AG08396 (cell line): ENCODE data around the gene ATP5F1D.
A peak's percentile ranks its signal among the peaks of the same experiment; 100 is the strongest.

Source experiments
- DNase-seq: peaks from one replicate; pipeline ENCODE4 v3.0.0; 2012; ENCODE audit warnings: low spot score, mixed read lengths

ATP5F1D gene

DNA sequence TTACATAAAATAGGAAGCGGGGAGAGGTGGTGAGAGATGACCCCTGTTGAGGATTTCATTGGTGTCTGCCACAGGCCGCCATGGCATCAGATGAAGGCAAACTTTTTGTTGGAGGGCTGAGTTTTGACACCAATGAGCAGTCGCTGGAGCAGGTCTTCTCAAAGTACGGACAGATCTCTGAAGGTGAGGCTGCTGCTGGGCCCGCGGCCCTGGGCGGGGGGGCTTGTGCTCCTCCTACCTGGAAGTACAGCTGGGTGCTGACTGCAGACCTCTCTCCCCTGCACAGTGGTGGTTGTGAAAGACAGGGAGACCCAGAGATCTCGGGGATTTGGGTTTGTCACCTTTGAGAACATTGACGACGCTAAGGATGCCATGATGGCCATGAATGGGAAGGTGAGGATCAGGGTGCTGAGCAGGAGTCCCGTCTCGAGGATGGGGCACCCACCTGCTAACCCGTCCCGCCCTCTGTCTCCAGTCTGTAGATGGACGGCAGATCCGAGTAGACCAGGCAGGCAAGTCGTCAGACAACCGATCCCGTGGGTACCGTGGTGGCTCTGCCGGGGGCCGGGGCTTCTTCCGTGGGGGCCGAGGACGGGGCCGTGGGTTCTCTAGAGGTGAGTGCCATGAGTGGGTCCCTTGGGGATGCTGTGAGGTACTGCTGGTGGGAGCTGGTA lies 29.4 kb downstream of the ATP5F1D start:
- no peak for DNase-seq

DNA sequence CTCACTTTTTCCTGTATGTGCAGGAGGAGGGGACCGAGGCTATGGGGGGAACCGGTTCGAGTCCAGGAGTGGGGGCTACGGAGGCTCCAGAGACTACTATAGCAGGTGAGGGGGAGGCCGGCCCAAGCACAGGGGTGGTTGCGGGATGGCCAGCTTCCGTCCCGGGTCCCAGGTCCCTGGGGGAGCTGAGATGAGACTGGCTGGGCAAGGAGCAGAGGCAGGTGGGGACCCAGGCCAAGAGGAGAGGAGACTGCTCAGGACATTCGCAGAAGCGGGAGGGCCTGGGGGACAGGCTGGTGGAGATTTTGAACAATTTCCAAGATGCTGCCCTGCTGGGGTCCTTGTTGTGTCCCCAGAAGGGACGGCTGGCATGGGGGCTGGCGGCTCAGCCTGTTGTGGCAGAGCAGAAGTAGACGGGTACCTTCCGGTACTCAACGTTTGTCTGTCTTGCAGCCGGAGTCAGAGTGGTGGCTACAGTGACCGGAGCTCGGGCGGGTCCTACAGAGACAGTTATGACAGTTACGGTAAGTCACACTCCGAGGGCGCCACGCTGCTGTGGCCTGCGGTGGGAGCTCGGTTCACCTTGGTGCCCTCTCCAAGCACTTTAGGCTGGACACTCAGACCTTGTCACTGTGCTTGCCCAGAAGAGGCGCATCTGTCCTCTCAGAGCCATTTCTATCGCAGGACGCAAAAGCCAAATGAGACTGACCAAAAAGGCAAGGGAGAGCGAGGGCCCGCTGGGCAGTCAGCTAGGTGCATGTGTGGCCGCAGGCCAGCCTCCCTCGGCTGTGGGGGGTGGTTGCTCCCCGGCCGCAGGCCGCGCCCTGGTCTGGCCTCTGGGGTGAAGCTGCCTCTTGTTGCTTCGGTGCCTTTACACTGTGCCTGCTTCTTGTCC lies 30.2 kb downstream of the ATP5F1D start:
- no peak for DNase-seq

DNA sequence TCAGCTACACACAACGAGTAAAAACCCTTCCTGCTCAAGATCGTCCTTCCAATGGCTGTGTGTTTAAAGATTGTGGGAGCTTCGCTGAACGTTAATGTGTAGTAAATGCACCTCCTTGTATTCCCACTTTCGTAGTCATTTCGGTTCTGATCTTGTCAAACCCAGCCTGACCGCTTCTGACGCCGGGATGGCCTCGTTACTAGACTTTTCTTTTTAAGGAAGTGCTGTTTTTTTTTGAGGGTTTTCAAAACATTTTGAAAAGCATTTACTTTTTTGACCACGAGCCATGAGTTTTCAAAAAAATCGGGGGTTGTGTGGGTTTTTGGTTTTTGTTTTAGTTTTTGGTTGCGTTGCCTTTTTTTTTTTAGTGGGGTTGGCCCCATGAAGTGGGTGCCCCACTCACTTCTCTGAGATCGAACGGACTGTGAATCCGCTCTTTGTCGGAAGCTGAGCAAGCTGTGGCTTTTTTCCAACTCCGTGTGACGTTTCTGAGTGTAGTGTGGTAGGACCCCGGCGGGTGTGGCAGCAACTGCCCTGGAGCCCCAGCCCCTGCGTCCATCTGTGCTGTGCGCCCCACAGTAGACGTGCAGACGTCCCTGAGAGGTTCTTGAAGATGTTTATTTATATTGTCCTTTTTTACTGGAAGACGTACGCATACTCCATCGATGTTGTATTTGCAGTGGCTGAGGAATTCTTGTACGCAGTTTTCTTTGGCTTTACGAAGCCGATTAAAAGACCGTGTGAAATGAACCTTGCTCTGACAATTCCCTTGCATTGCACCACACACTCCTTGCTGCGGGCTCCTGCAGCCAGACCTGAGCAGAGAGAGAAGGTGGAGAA lies 31.1 kb downstream of the ATP5F1D start:
- no peak for DNase-seq

DNA sequence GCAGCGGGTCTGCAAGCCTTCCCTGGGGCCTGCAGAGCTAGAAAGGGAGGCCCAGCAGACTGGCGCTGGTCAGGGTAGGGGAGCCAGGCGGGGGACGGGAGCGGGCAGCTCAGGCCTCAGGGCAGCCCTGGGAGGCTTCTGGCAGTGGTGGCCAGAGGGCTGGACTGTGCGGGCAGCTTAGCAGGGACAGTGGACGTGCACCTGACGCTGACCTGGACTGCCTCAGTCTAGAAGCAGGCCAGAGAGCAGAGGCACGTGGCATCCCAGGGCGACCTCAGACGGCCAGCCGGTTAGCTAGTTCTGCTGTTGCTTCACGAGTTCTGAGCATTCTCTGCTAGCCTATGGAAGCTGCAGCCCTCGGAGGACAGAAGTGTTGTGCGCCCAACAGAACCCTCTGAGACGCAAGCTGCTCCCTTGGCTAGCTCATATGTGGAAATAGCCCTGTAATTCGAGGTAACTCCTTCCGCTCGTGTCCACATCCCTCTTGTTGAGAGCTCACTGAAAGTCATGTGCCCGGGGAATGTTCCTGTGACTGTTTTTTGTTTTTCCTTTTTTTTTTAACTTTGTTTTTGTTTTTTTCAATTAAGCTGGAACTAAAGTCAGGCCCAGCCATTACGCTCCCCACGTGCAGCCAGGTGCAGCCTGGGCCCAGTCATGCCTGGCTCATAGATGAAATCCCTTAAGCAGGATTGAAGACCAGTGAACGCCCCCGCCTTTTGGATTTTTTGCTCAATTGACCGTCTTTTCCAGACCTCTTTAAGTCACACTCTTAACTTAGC lies 31.9 kb downstream of the ATP5F1D start:
- DNase-seq = no peak

DNA sequence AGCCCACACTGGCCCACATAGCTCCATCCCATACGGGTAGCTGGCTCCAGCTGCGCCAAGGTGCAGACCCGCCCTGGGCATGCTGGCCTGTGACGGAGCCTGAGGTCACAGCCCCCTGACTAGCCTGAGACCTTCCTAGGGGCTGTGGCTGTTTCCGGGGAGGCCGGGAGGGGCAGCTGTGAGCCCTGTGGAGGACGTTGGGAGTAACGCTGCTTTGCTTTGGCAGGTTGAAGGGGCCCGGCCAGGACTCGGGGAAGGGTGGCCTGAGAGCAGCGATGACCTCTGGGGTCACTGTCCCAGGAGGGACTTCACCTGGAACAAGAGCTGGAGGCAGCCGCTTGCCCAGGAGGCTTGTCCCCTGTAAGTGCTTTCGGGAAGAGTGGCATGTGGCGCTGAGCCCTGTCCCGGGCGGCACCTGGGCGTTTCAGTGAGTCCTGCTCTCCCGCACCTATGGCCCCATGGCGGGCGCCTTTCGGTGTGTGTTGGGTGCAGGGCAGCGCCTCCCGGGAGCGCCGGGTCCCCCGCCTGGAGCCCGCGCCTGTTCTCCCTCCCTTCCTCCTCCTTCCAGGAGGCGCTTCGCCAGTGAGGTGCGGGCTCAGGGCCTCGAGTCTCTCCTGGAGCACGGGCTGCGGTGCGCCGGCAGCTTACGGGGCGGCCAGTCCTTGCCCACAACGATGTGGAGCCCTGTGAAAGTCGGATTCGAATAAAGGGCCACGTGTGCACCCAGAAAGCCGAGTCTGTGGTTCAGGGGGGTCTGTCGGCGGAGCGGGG lies 32.7 kb downstream of the ATP5F1D start:
- DNase-seq = no peak

DNA sequence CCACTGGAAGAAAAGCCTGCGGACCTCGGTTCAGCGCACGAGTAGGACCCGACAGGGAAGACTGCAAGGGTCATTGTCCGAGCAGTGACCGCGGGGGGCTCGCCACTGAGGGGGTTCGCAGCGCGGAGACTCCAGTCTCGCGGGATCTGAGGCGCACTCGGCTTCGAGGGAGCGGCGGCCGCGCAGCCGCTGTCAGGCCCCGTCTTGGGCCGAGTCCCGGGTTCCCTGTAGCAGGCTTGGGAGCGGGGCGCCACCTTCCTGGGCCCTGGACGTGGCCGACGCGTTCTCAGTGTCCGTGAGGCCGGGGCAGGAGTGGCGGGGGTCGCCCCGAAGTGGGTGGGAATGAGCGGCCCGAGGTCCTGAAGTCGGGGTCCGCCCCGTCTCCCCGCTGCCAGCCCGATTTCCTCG lies 33.3 kb downstream of the ATP5F1D start:
- DNase-seq = no peak

DNA sequence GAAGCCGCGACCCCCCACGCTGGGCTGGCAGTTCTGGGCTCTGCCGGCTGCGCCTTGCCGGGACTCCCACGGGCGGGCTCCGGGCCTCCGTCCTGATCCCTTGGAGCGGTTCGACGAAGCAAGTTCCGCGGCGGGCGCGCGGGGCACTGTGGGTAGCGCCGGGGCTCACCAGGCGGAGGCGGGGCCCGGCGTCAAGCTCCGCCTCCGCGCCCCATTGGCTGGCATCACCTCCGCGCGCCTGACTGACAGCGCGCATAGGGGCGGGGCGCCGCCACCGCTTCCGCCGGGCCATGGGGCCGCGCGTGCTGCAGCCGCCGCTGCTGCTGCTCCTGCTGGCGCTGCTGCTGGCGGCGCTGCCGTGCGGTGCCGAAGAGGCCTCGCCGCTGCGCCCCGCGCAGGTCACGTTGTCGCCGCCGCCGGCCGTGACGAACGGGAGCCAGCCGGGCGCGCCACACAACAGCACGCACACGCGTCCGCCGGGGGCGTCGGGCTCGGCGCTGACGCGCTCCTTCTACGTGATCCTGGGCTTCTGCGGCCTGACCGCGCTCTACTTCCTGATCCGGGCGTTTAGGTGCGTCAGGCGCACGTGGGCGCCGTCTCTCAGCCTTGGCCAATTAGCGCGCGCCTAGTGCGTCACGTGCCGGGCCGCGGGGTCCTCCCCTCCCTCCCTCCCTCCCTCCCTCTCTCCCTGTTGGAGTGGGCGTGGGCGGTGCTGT lies 33.9 kb downstream of the ATP5F1D start, which contains the start of gene FAM174C:
TSS of gene FAM174C (plus strand) at position 271 of the 716 bp plus-strand sequence. CDS start at position 291, 20 bp downstream.
- peak; percentile 98 for DNase-seq

DNA sequence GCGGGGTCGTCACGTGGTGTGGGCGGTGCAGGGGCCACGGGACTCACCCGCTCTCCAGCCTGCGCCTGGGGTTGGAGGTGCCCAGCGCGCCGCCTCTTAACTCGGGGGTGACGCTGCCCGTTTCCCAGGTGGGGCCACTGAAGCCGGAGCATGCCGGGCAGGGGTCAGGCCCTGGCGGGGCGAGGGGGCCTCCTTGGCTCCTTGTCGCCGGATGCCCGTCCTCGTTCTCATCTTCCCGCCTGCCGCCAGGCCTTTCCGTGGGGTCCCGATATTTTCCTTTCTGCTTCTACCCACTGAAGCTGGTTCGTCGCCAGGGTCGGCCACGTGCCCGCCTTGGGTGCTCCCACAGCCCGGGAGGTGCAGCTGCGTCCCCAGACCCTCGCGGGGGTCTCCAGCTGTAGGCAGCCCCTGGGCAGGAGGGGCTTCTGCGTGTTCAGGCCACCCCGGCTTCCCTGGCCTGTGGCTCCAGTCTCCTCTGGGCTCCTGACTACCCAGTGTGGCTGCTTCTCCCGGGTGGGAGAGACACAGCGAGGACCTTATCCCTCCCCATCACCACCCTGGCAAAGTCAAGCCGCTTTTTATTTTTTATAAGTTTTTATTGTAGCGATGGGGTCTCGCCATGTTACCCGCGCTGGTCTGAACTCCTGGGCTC lies 34.6 kb downstream of the ATP5F1D start:
- no peak for DNase-seq

DNA sequence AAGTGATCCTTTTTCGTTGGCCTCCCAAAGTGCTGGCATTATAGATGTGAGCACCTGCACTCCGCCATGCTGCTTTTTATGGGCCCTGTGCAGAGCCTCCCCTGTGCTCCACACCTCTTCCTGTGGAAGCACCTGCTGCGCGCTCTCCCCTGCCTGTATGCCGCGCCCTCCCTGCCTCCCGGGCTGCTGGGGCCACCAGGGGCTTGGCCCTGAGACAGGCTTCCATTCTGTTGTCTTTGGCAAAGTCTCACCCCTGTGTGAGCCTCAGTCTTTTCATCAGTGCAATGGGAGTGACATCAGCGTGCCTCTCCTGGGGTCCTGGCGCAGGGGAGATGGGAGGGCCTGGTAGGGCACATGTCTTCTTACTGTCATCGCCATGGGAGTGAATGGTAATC lies 35.1 kb downstream of the ATP5F1D start:
- no peak for DNase-seq

DNA sequence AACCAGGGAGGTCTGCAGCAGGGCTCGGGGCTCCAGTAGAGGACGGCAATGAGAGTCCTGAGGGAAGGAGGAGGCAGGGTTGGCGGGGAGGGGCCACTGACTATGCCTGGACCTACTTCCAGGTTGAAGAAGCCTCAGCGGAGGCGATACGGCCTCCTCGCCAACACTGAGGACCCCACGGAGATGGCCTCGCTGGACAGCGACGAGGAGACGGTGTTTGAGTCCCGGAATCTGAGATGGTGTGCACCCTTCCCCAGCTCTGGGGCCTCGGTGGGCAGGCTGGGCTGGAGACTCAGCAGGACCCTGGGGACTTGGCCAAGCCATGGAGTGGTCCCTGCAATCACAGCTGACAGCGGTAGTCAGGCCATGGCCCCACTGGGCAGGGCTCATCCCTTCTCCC lies 35.5 kb downstream of the ATP5F1D start:
- no peak for DNase-seq

DNA sequence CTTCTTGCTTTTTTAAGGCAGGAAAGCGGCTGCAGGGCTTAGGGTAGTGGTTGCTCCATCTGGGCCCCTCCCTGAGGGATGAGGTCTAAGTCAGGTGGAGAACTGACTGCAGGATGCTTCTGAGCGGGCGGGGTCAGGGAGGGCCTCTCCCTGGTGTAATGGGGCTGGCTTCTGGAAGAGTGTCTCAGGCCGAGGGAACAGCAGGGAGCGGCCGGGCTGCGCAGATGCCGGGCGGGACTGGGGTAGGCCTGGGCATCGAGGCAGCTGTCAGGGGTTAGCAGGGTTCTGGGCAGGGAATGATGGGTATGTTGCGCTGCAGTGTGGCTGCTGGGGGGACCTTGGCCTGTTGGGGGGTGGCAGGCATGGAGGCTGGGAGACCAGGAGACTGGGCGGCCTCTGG lies 36.5 kb downstream of the ATP5F1D start:
- no peak for DNase-seq

DNA sequence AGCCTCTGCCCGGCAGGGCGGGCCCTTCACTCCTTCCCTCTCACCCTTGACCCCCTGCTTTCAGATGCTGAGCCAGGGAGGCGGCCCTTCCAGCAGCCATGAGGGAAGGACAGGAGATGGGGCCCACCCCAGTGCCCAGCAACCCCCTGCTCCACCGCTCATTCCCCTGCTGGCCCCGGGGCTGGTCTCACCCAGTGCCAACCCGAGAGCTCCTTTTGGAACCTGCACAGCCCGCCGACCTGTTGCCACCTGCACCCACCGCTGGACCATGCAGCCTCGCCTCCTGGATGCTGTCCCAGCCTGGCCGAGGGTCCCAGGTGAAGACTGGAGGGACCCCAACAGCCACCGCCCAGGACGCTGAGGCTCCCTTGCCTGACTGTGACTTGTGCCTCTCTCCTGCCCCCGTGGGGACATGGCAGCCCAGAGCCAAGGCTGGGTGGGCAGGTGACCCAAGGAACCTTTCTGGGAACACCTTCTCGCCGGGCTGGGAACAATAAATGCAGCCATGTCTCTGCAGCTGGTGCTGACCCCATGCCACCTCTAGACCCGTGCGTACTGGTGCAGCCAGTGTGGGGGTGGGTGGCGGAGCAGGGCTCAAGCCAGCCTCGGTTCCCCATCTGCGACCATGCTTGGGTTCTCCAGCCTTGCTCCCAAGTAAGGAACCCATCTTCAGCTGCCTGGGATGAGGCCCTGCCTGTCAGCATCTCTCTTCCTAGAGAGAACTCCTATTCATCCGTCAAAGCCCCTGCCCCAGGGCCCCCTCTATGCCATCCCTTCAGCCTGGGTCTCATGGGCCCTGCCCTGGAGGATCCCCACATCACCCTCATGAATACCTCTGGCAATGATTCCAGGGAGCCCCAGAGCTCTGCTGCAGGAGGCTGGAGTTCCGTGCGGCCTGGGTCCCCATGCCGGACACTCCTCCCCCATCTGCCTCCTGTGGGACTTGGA lies 37.4 kb downstream of the ATP5F1D start:
- no peak for DNase-seq

DNA sequence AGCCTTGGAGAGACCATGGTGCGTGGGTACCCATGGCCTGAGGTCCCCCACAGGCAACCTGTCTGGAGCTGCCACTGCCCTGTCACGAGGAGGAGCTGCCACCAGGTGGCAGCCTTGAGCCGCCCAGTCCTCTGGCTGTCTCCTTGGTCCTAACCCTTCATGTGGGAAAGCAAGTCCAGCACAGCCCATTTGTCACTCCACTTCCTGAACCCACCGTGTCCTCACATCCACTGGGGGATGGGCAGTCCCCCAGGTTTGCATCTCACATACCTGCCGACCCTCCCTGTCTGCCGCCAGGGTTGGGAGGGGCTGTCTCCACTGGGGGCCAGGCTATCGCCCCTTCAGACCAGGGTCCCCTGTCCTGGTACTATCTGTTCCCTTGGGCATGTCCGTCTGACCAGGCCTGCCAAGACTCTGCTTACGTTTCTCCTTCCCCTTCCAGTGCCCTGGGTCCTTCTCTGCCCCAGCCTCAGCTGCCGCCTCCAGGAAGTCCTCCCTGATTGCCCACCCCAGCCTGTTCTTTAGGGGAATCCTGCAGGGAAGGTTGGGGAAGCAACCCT lies 38.3 kb downstream of the ATP5F1D start:
- peak; percentile 93 for DNase-seq

DNA sequence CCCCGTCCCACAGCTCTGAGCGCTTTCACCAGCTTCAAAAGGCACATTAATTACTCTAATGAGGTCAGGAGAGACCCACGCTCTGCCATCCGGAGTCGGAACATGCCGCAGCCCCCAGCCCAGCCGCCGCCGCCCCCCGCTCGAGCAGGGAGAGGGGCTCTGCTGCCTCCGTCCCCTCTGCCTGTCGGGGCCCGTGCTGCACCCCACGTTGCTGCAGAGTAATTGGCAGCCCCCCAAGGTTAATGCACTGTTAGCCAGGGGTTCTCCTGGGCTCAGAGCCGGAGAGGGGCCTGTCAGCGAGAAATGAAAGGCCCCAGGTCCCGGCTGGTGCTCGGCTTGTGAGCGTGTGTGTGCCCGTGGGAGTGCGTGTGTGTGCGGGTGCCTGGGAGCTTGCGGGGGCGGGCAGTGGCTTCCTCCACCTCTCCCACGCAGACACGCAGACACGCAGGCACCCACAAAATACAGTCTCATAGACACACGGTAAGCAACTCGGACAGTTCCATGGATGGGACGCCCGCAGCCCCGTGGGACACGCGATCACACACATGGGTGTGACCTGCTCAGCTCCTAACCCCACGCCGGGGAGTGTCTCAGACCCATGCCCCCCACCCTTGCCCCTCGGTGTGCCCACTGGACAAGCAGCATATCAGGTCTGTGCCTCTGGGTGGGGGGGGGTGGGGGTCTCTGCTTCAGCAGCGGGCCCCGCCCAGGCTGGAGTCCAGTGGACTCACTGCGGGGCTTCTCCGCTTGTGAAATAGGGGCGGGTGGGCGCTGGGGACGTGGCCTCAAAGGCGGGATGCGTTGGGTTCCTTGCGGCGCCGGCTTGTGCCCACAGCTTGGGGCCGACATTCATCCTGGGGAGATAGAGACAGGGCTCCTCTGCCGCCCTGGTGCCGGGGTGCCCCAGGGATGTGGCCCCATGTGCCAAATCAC lies 39.4 kb downstream of the ATP5F1D start:
- DNase-seq = no peak

DNA sequence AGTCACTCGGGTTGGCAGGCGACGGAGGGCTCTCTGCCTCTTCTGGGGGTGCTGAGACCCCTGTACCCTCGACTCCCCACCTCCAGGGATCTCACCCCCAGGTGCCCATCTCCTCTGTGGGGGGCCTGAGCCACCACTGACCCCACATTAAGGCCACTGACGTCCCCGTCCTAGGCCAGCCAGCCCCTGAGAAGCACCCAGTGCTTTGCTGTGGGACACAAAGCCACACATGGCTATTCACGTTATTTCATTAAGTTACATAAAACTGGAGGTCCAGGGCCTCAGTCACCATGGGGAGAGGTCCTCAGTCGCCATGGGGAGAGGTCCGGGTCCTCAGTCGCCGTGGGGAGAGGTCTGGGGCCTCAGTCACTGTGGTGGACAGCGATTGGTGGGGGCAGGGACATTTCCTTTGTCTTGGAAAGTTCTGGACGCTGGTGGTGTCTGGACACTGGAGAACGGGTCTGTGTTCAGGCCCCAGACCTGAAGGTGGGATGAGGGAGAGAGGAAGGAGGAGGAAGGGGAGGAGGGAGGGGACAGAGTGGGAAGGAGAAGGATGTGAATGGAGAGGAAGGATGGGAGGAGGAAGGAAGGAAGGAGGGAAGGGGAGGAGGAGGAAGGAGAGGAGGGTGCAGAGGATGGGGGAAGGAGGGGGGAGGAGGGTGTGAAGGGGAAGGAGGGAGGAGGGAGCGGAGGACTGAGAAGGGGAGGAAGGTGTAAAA lies 40.2 kb downstream of the ATP5F1D start:
- no peak for DNase-seq

DNA sequence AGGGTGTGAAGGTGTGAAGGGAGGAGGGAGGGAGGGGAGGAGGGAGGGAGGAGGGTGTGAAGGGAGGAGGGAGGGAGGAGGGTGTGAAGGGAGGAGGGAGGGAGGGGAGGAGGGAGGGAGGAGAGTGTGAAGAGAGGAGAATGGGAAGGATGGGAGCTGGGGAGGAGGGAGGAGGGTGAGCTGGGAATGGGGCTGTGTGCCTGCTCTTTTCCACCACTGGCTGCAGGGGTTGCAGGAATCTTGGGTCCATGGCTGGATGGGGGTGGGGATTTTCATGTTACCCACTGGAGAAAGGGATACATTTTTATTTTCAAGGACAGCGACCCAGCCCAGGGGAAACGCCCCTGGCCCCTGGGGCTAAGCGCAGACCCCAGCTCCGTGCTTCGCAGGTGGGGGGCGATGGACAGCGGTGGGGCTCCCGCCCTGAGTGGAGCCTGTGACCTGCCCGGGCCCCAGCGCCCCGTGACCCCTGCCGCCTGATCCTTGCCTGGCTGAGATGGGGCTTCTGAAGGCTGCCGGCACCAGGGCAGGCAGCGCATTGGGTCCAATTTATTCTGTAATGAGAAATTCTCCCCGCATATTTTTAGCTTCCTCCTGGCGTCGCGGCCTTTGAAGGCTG lies 41.1 kb downstream of the ATP5F1D start:
- no peak for DNase-seq
